Gastroesophageal sphincter (tissue), 4 donors: ENCODE measurements around the gene WSCD2. TPM values are rescaled to one million over a fixed set of nuclear protein-coding genes. Genes with fewer than 3 reads are reported as not detected.

Experiments used
- ATAC-seq: fragments of 150-250 bp; one replicate; pipeline ENCODE4 v1.9.1; 2016; ENCODE audit warnings: mild to moderate bottlenecking, moderate library complexity
- H3K27ac ChIP-seq, 4 donors: fragments of 200-600 bp; sonication (generic) in 3 of 4; 1 replicate in 3 of 4; 2 replicates in 1 of 4; pipeline ENCODE4 v1.5.1; 2016 to 2019
- H3K27me3 ChIP-seq: fragments of 200-600 bp; sonication (generic); one replicate; pipeline ENCODE4 v1.5.1; 2019
- H3K36me3 ChIP-seq, 2 donors: fragments of 200-600 bp; sonication (generic); one replicate each; pipeline ENCODE4 v1.5.1; 2019; ENCODE audit warnings: control low read depth in 1 of 2
- H3K4me1 ChIP-seq, 3 donors: fragments of 200-600 bp; sonication (generic); 1 replicate in 2 of 3; 2 replicates in 1 of 3; pipeline ENCODE4 v1.5.1; 2016 to 2019; ENCODE audit warnings: control low read depth in 2 of 3
- H3K4me3 ChIP-seq, 2 donors: fragments of 200-600 bp; sonication (generic); one replicate each; pipeline ENCODE4 v1.5.1; 2019; ENCODE audit warnings: mild to moderate bottlenecking in 1 of 2, moderate library complexity in 1 of 2
- H3K9me3 ChIP-seq, 3 donors: fragments of 200-600 bp; sonication (generic); one replicate each; pipeline ENCODE4 v1.5.1; 2017 to 2019; ENCODE audit warnings: control low read depth in 2 of 3
- EP300 ChIP-seq: sonication (generic); formaldehyde crosslinking; IDR thresholded peaks from one replicate; pipeline ENCODE4 v1.6.1; 2017; ENCODE audit warnings: antibody characterized with exemption, mild to moderate bottlenecking
- POLR2A ChIP-seq, 2 donors: fragments of 450-650 bp; IDR thresholded peaks; one replicate each; pipeline ENCODE4 v1.6.1; 2017; ENCODE audit warnings: antibody characterized with exemption in 2 of 2, mild to moderate bottlenecking in 2 of 2, moderate library complexity in 1 of 2
- POLR2AphosphoS5 ChIP-seq: sonication (generic); formaldehyde crosslinking; IDR thresholded peaks from one replicate; pipeline ENCODE4 v1.6.1; 2017; ENCODE audit warnings: antibody characterized with exemption
- WGBS, 2 donors: methylation state at CpG; one replicate each; pipeline ENCODE4 v1.1.5; 2018; ENCODE audit warnings: low coverage in 1 of 2; 5-methylcytosine and 5-hydroxymethylcytosine counted together
- total RNA-seq, 4 donors: library from RNA; depleted of rRNA; stranded (reverse); fragments of >200 nt; gene quantifications; one replicate each; pipeline ENCODE4 v1.1.0, GENCODE V29; 2016
- TF ChIP-seq, protein P1 (sequence below), 4 experiments: fragments of 200-600 bp in 2 of 4; fragments of 450-650 bp in 2 of 4; sonication (generic) in 1 of 4; IDR thresholded peaks; one replicate each; pipeline ENCODE4 v1.5.1; 2017 to 2019; ENCODE audit warnings: antibody characterized with exemption in 4 of 4, mild to moderate bottlenecking in 2 of 4, moderate library complexity in 2 of 4

WSCD2 gene
- total RNA-seq, 4 donors from 2014 or later, result 5.0 to 86.1 (median 31.6) TPM

DNA sequence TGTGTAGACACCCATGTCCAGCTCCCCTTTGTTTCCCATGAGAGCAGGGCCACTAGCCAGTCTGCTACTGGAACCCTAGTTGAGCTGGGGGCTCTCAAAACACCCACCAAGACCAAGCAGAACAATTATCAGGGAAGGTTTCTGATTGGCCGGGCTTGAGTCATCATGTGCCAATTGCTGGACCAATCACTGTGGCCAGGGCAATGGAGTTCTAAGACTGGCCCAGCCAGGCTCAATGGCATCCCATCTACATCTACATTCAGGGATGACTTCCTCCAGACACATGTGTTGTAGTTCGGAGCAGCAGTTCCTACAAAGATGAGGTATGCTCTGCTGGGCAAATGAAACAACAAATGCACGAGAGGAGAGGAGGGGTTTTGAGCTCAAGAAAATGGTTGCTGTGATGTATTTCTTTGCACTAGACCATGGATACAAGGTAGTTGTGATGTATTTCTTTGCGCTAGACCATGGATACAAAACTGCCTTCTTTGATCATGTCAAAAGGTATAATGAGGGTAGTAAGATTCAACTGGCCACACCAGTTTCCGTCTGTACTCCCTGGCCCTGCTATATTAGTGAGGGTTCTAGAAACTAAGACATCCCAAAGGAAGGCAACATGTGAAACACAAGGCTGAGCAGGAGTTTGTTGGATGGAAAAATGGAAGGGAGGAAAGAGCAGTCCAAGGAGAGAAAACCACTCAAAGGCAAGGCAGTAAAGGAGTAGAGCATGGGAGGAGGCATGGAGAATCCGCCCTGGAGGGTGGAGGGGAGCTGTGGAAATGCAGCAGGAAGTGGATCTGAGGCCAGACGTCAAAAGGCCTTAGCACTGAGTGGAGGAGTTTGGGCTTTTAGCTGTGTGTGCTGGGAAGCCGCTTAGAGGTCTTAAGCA, 8.9 kb upstream of the WSCD2 start:
- Histone ChIP-seq H3K4me3 (no peak overlapping the region), H3K4me1 (peaks cover 0 to 42% (median 0%) of the 10 kb centered on the region in 3 donors), H3K27ac (peak overlapping the region in 3 of 4 donors; percentile 65 to 86 (median 76)), H3K36me3 (no peaks in the 10 kb centered on the region), H3K9me3 (peaks cover 0 to 5% (median 0%) of the 10 kb centered on the region in 3 donors), H3K27me3 (no peaks in the 10 kb centered on the region)
- no peak for TF ChIP-seq EP300
- TF ChIP-seq, protein P1, sequence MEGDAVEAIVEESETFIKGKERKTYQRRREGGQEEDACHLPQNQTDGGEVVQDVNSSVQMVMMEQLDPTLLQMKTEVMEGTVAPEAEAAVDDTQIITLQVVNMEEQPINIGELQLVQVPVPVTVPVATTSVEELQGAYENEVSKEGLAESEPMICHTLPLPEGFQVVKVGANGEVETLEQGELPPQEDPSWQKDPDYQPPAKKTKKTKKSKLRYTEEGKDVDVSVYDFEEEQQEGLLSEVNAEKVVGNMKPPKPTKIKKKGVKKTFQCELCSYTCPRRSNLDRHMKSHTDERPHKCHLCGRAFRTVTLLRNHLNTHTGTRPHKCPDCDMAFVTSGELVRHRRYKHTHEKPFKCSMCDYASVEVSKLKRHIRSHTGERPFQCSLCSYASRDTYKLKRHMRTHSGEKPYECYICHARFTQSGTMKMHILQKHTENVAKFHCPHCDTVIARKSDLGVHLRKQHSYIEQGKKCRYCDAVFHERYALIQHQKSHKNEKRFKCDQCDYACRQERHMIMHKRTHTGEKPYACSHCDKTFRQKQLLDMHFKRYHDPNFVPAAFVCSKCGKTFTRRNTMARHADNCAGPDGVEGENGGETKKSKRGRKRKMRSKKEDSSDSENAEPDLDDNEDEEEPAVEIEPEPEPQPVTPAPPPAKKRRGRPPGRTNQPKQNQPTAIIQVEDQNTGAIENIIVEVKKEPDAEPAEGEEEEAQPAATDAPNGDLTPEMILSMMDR (IDR thresholded peaks at IDR 0.05), result no peak
- TF ChIP-seq POLR2A (IDR thresholded peaks at IDR 0.05), result no peak
- no peak for TF ChIP-seq POLR2AphosphoS5
- WGBS, 2 donors, result 78 to 81% methylated on average over 5 to 8 of the region's 8 CpGs
- ATAC-seq, result no peak

DNA sequence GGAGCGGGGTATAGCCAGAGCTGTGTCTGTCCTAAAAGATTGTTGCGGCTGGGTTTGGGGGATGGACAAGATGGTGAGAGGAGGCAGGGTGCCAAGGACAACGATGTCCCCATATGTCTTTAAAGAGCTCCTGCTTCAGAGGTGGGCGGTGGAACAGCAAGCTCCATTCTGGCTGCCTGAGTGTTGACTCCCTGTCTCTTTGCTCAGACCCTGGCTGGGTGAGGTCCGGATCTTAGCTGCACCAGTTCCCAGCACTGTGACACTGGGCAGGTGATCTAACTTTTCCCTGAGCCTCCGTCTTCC, 8.3 kb upstream of the WSCD2 start:
- TF ChIP-seq EP300 (no peak), POLR2AphosphoS5 (no peak), POLR2A (IDR thresholded peaks at IDR 0.05) (no peak)
- TF ChIP-seq, protein P1 (IDR thresholded peaks at IDR 0.05), result no peak
- H3K27ac ChIP-seq, result peak overlapping the region in 3 of 4 donors; percentile 2 to 86 (median 61)
- WGBS, 2 donors, result 83 to 97% methylated on average over 3 of the region's 6 CpGs
- peaks cover 0 to 36% (median 0%) of the 10 kb centered on the region in 3 donors for H3K4me1 ChIP-seq
- H3K9me3 ChIP-seq, result peaks cover 0 to 5% (median 0%) of the 10 kb centered on the region in 3 donors
- H3K27me3 ChIP-seq, result peaks cover 3% of the 10 kb centered on the region
- no peak overlapping the region for H3K4me3 ChIP-seq
- no peaks in the 10 kb centered on the region for H3K36me3 ChIP-seq
- no peak for ATAC-seq

DNA sequence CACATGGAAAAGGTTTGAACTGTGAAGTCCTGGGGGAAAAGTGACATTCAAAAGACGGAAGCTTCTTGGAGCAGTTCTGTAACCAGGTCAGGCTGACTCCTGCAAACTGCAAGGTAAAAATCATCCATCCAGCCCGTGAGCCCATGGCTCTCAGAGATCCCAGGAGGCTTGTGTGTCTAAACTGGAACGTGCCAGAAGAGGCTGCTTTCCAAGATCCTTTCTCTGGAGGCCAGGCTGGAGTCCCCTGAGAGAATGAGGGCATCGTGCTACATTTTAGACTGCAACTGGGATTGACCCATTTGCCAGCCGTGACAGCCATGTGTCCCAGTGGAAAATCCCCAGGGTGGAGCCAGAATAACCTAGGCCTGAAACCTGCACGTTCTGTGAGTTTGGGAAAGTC, 7.8 kb upstream of the WSCD2 start:
- H3K27me3 ChIP-seq, result peaks cover 8% of the 10 kb centered on the region
- no peaks in the 10 kb centered on the region for H3K36me3 ChIP-seq
- WGBS, 2 donors, result 43 to 60% methylated on average over 1 to 3 of the region's 6 CpGs
- peaks cover 0 to 5% (median 0%) of the 10 kb centered on the region in 3 donors for H3K9me3 ChIP-seq
- no peak for ATAC-seq
- TF ChIP-seq POLR2AphosphoS5, result no peak
- no peak for TF ChIP-seq POLR2A (IDR thresholded peaks at IDR 0.05)
- TF ChIP-seq, protein P1 (IDR thresholded peaks at IDR 0.05), result no peak
- no peak for TF ChIP-seq EP300
- H3K27ac ChIP-seq, result peak overlapping the region in 3 of 4 donors; percentile 40 to 86 (median 61)
- H3K4me1 ChIP-seq, result peaks cover 0 to 32% (median 0%) of the 10 kb centered on the region in 3 donors
- H3K4me3 ChIP-seq, result no peak overlapping the region

DNA sequence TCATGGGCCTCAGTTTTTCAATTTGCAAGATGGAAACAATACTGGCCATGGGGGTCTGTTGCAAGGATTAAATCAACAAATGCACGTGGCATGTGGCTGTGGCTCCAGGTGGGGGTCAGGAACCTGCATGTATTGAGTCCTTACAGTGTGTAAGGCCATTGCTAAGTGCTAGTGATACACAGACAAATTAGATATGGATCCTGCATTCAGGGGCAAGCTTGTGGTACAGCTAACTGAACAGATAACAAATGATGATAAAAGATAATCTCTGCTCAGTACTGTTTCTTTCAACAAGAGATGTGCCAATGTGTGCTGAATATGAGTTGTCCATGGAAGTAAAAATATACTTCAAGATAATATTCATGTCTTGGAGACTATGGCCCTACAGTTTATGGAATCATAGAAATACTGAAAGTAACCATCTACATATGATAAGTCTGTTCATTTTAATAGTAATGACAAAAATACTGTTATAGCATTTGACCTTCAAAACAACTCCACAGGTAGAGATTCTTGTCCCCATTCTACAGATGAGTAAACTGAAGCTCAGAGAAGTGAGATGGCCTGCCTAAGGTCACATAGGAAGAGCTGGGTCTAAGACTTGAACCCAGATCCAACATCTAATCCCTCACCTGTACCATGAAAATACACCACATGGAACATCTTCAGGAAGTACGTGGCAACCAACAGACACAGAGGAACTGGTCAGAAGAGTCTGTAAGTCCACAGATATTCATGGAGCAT, 7.2 kb upstream of the WSCD2 start:
- Histone ChIP-seq H3K9me3 (peaks cover 0 to 5% (median 0%) of the 10 kb centered on the region in 3 donors), H3K27ac (peak overlapping the region in 3 of 4 donors; percentile 40 to 86 (median 61)), H3K4me1 (peaks cover 0 to 32% (median 0%) of the 10 kb centered on the region in 3 donors), H3K27me3 (peaks cover 14% of the 10 kb centered on the region), H3K4me3 (no peak overlapping the region), H3K36me3 (no peaks in the 10 kb centered on the region)
- 83% methylated on average over 1 of the region's 2 CpGs; no CpG with 5 or more reads in 1 of the 2 donors for WGBS, 2 donors
- no peak for ATAC-seq
- no peak for TF ChIP-seq POLR2A (IDR thresholded peaks at IDR 0.05)

DNA sequence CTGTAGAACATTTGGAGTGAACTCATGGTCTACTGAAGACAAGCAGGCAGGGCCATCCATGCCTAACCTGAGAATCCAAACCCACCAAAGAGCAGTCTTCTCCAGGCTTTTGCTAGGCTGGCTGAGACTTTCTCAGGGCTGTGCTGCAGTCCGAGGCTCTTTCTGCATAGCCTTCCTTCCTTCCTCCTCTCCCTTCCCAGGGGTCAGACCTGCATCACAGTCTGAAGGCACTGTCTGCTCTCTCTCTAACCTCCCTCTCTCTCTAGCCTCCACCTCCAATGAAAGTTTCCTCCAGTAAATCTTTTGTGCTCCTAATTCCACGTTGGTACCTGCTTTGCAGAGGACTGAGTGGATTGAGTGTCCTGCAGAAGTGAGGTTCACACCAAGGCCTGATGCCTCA, 6.4 kb upstream of the WSCD2 start:
- ATAC-seq, result no peak
- peaks cover 0 to 30% (median 0%) of the 10 kb centered on the region in 3 donors for H3K4me1 ChIP-seq
- no peak overlapping the region for H3K4me3 ChIP-seq
- H3K9me3 ChIP-seq, result peaks cover 0 to 5% (median 0%) of the 10 kb centered on the region in 3 donors
- no peaks in the 10 kb centered on the region for H3K36me3 ChIP-seq
- H3K27ac ChIP-seq, result peak overlapping the region in 3 of 4 donors; percentile 29 to 86 (median 62)
- 86% methylated on average over 2 of the region's 2 CpGs; no CpG with 5 or more reads in 1 of the 2 donors for WGBS, 2 donors
- no peak for TF ChIP-seq POLR2A (IDR thresholded peaks at IDR 0.05)
- TF ChIP-seq, protein P1 (IDR thresholded peaks at IDR 0.05), result no peak
- TF ChIP-seq EP300, result no peak
- TF ChIP-seq POLR2AphosphoS5, result no peak
- H3K27me3 ChIP-seq, result peaks cover 18% of the 10 kb centered on the region
